ENCODE data around the gene CCDC102B. TPM values are rescaled to one million over a fixed set of nuclear protein-coding genes. Genes with fewer than 3 reads are reported as not detected.

CCDC102B gene
- total and polyA plus RNA-seq, 2 of the 8 experiments (the other 6 are each of a cell fraction or from before 2014, with no cell fraction given): 0.80 to 1.1 TPM

- Histone ChIP-seq H2BK5ac (ENCODE audit: low read depth, low read length) (no peak overlapping the region), H3K9me3 (ENCODE audit: insufficient read depth in 2 of 2, low read depth in 1 of 2, low read length in 1 of 2) (no peaks in the 10 kb centered on the region), H3K9ac (replicated peaks in 1 of 4; ENCODE audit: extremely low read depth in 1 of 4, low read depth in 3 of 4, low read length in 3 of 4) (no peak overlapping the region), H3K4me3 (ENCODE audit: extremely low read depth in 1 of 4, insufficient read depth in 2 of 4, low read depth in 3 of 4, low read length in 4 of 4) (no peak overlapping the region; a peak in 1 of 8 replicates), H2BK12ac (ENCODE audit: low read depth, low read length) (no peak overlapping the region), H2BK15ac (ENCODE audit: low read length) (no peak overlapping the region), H3K79me1 (ENCODE audit: low read depth, low read length) (no peaks in the 10 kb centered on the region), H3K4ac (replicated peaks; ENCODE audit: insufficient read length, low read depth, low read length) (no peak overlapping the region), H3K79me2 (ENCODE audit: control insufficient read depth in 1 of 2, insufficient read depth in 2 of 2, low read length in 2 of 2) (no peaks in the 10 kb centered on the region), H3K4me1 (replicated peaks in 1 of 4; ENCODE audit: control insufficient read depth in 3 of 4, insufficient read depth in 4 of 4, low read length in 3 of 4) (peaks cover 0 to 11% (median 0%) of the 10 kb centered on the region in 4 experiments; a peak in 1 of 7 replicates), H4K91ac (replicated peaks; ENCODE audit: insufficient read length, low read length) (no peak overlapping the region), H3K18ac (ENCODE audit: extremely low read depth, low read length) (no peak overlapping the region), H2AK5ac (ENCODE audit: low read depth, low read length) (no peak overlapping the region), H3K27ac (ENCODE audit: low read depth, low read length) (no peak overlapping the region), H3K27me3 (replicated peaks in 1 of 4; ENCODE audit: control insufficient read depth in 3 of 4, extremely low read depth in 1 of 4, insufficient read depth in 3 of 4, low read length in 3 of 4) (no peaks in the 10 kb centered on the region), H3K56ac (replicated peaks; ENCODE audit: insufficient read length, low read depth, low read length) (no peak overlapping the region), H4K8ac (ENCODE audit: extremely low read depth, insufficient read depth, low read length) (no peak overlapping the region), H3K23ac (ENCODE audit: insufficient read length) (no peak overlapping the region), H3K4me2 (ENCODE audit: insufficient read depth in 1 of 2, low read depth in 2 of 2, low read length in 2 of 2) (0 out of 4 replicates have a peak overlapping the region, but pooled peaks have one; percentile 5 to 40), H2BK120ac (replicated peaks; ENCODE audit: low read depth, low read length) (no peak overlapping the region), H2AFZ (ENCODE audit: low read length) (no peak overlapping the region), H4K20me1 (replicated peaks in 1 of 2; ENCODE audit: control insufficient read depth in 1 of 2, insufficient read depth in 2 of 2, low read length in 2 of 2) (no peaks in the 10 kb centered on the region), H3K23me2 (ENCODE audit: low read depth, low read length) (no peaks in the 10 kb centered on the region), H4K5ac (ENCODE audit: insufficient read length, low read depth, low read length) (no peak overlapping the region), H2BK20ac (ENCODE audit: low read length) (no peak overlapping the region), H3K14ac (ENCODE audit: insufficient read length) (no peak overlapping the region), H3K36me3 (ENCODE audit: control insufficient read depth in 2 of 4, insufficient read depth in 4 of 4, low read length in 3 of 4) (no peaks in the 10 kb centered on the region)
- FAIRE-seq (no peak), DNase-seq (ENCODE audit: low read depth in 1 of 2, low spot score in 2 of 2) (no peak)
- no peak for TF ChIP-seq ZNF274 (IDR thresholded peaks at IDR 0.05; ENCODE audit: borderline replicate concordance, extremely low read depth, low read length)
- TF ChIP-seq ASH2L (IDR thresholded peaks at IDR 0.05; ENCODE audit: low read length): no peak
- no peak for TF ChIP-seq TEAD4 (IDR thresholded peaks at IDR 0.05; ENCODE audit: low read depth, low read length)
- TF ChIP-seq ATF3 (IDR thresholded peaks at IDR 0.05; ENCODE audit: insufficient read depth, low read depth, low read length): no peak
- ChIA-PET CTCF (ENCODE audit: partially characterized antibody) (no interaction called here), POLR2A (ENCODE audit: partially characterized antibody) (interaction anchor here (0.8 to 1.4 kb wide), 2 partner anchors 11 to 16 kb away, joined by 3 read pairs; no protein-coding TSS in a partner anchor)
- WGBS, 2 experiments (ENCODE audit: extremely low coverage in 1 of 2, insufficient coverage in 1 of 2, insufficient read length in 1 of 2, insufficient replicate concordance in 2 of 2, low coverage in 1 of 2, low lambda C conversion rate in 2 of 2, missing lambda C conversion rate in 1 of 2): 53% methylated on average over 1 of the region's 1 CpG; no CpG with 5 or more reads in 1 of the 2 experiments
Observed at GRCh38 chr18:68944330-68944729, 146.4 kb downstream of the CCDC102B start.
